Measurements from ENCODE around the gene GALNT17.

DNA sequence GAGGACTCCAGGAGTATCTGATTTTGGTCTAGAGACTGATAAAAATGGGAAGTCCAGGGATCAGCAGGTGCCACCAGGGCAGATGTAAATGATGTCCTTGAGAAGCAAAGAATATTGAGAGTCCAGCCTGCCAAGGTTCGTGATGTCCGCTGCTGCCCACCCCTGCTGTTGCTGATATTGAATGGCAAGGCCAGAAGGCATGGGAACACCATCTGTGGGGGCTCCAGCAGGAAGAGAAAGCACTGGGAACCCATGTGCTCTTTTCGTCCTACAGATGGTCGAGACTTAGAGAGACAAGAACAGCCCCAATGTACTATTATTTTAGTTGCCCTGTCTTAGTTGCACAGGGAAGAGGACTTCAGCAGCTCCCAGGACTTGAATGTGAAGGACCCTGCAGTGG lies 363.9 kb downstream of the GALNT17 start:
- TF ChIP-seq ZNF274 (IDR thresholded peaks at IDR 0.05; ENCODE audit: low read depth, low read length) (no peak), SUZ12 (IDR thresholded peaks at IDR 0.05; ENCODE audit: extremely low read depth, insufficient read depth, insufficient read length) (no peak)
